ENCODE data around the gene CHCHD3.

Gene CHCHD3

GRCh38 chr7:133023370-133024071 is 58.4 kb downstream of the CHCHD3 start:
- Histone ChIP-seq H3K36me3 (ENCODE audit: control insufficient read depth, insufficient read depth, low read length) (peaks cover 1% of the 10 kb centered on the region), H3K27me3 (replicated peaks; ENCODE audit: control insufficient read depth, insufficient read depth, low read length) (no peaks in the 10 kb centered on the region), H3K4me3 (replicated peaks; ENCODE audit: low read depth, low read length) (no peak overlapping the region)
- DNase-seq (ENCODE audit: extremely low read depth, insufficient read length), result no peak
- TF ChIP-seq, protein P1, sequence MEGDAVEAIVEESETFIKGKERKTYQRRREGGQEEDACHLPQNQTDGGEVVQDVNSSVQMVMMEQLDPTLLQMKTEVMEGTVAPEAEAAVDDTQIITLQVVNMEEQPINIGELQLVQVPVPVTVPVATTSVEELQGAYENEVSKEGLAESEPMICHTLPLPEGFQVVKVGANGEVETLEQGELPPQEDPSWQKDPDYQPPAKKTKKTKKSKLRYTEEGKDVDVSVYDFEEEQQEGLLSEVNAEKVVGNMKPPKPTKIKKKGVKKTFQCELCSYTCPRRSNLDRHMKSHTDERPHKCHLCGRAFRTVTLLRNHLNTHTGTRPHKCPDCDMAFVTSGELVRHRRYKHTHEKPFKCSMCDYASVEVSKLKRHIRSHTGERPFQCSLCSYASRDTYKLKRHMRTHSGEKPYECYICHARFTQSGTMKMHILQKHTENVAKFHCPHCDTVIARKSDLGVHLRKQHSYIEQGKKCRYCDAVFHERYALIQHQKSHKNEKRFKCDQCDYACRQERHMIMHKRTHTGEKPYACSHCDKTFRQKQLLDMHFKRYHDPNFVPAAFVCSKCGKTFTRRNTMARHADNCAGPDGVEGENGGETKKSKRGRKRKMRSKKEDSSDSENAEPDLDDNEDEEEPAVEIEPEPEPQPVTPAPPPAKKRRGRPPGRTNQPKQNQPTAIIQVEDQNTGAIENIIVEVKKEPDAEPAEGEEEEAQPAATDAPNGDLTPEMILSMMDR (IDR thresholded peaks at IDR 0.05; ENCODE audit: insufficient read depth, low read length, poor library complexity, severe bottlenecking), result no peak

DNA sequence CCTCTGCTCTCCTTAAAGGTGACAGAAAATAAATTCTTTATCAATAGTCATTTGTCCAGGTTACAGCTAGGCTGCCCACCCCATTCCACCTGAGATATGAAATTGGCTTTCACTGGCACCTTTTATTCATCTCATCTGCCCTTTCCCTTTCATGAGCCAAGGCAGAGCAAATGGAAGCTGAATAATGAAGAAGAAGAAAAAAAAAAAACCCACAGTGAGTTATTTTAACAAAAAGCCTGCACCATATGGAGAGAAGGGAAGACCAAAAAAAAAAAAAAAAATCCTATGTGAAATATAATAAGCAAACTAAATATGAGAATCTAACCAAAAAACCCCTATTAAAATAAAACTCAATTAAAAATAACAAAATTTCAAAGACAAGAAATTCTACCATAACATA is 59.2 kb downstream of the CHCHD3 start:
- no peak for DNase-seq (ENCODE audit: extremely low read depth, insufficient read length)
- TF ChIP-seq, protein P1 (IDR thresholded peaks at IDR 0.05; ENCODE audit: insufficient read depth, low read length, poor library complexity, severe bottlenecking), result no peak
- H3K4me3 ChIP-seq (replicated peaks; ENCODE audit: low read depth, low read length), result no peak overlapping the region
- H3K36me3 ChIP-seq (ENCODE audit: control insufficient read depth, insufficient read depth, low read length), result peaks cover 1% of the 10 kb centered on the region
- H3K27me3 ChIP-seq (replicated peaks; ENCODE audit: control insufficient read depth, insufficient read depth, low read length), result no peaks in the 10 kb centered on the region

DNA sequence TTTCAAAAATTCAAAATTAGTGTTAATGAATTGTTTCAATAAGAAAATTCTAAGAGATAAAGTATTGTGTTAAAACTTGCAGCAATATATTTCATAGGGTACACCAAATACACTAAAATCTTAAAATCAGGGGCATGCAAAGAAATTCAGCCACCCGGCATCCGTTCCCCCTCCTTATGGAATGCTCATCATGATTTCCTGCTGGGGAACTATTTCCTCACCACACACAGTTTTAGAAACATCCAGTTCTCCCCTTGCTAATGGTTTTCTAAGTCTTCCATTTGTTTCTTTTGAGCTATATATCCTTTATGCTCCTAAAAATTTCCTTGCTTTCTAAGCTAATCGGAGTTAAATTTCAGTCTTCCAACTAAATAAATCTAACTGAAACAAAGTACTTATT is 60.7 kb downstream of the CHCHD3 start:
- H3K27me3 ChIP-seq (replicated peaks; ENCODE audit: control insufficient read depth, insufficient read depth, low read length), result no peaks in the 10 kb centered on the region
- DNase-seq (ENCODE audit: extremely low read depth, insufficient read length), result no peak
- no peak overlapping the region for H3K4me3 ChIP-seq (replicated peaks; ENCODE audit: low read depth, low read length)
- TF ChIP-seq, protein P1 (IDR thresholded peaks at IDR 0.05; ENCODE audit: insufficient read depth, low read length, poor library complexity, severe bottlenecking), result no peak
- H3K36me3 ChIP-seq (ENCODE audit: control insufficient read depth, insufficient read depth, low read length), result peaks cover 1% of the 10 kb centered on the region

DNA sequence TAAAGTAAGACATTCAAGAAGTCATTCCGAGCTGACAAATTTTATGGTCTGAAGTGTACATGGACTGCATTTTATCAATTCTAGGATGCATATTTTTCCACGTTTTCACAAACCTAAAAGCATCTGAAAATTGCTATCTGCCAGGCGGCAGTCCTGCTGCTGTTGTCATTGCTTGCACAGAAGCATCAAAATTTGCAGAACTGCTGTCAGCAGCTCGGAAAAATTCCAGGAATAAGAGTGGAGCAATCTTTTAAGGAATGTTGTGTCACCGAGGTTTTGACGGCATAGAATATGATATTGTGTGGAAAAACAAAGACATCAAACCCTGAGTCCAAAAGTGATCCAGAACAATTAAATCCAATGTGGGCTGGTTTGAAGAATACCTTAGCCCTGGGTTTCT is 61.4 kb downstream of the CHCHD3 start:
- Histone ChIP-seq H3K36me3 (ENCODE audit: control insufficient read depth, insufficient read depth, low read length) (peaks cover 1% of the 10 kb centered on the region), H3K27me3 (replicated peaks; ENCODE audit: control insufficient read depth, insufficient read depth, low read length) (no peaks in the 10 kb centered on the region), H3K4me3 (replicated peaks; ENCODE audit: low read depth, low read length) (no peak overlapping the region)
- no peak for DNase-seq (ENCODE audit: extremely low read depth, insufficient read length)
- TF ChIP-seq, protein P1 (IDR thresholded peaks at IDR 0.05; ENCODE audit: insufficient read depth, low read length, poor library complexity, severe bottlenecking), result no peak

DNA sequence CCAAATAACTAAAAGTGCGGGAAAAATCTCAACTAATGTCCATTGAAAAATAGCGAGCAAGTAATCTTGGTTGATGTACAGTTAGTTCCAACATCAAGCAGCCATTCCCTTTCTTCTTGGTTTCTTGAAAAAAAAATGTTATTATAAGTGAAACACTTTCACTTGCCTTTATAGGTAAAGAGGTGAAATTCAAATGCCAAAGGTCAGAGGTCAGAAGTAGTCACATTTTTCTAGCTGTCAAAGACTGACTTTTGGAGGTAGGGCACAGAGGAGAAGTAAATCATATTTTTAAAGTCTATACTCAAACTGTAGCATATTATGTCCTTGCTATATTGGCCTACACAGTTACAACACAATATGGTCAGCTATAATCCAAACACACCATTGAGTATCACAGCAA is 62.3 kb downstream of the CHCHD3 start:
- no peak for DNase-seq (ENCODE audit: extremely low read depth, insufficient read length)

More for the DNA sequence above, 62.3 kb downstream of the CHCHD3 start:
- no peaks in the 10 kb centered on the region for H3K27me3 ChIP-seq (replicated peaks; ENCODE audit: control insufficient read depth, insufficient read depth, low read length)
- peaks cover 1% of the 10 kb centered on the region for H3K36me3 ChIP-seq (ENCODE audit: control insufficient read depth, insufficient read depth, low read length)
- TF ChIP-seq, protein P1 (IDR thresholded peaks at IDR 0.05; ENCODE audit: insufficient read depth, low read length, poor library complexity, severe bottlenecking), result no peak
- H3K4me3 ChIP-seq (replicated peaks; ENCODE audit: low read depth, low read length), result no peak overlapping the region

Measured in GM06990 (cell line).